ENCODE measurements around the gene TMEM121. TPM values are rescaled to one million over a fixed set of nuclear protein-coding genes. Genes with fewer than 3 reads are reported as not detected.
A peak's percentile ranks its signal among the peaks of the same experiment; 100 is the strongest.

The TMEM121 gene
- total and polyA plus RNA-seq, 5 experiments from 2014 or later, result 1.6 to 6.6 (median 4.4) TPM

- POLR2A ChIA-PET, result interaction anchor here (2.7 to 5.1 kb wide), 2 partner anchors 36 to 46 kb away, joined by 13 to 31 read pairs; partner anchors contain the start of gene TEDC1
- Mint-ChIP-seq H3K4me1 (peaks cover 5 to 29% (median 25%) of the 10 kb centered on the region in 4 donors), H3K9me3 (peaks cover 0 to 8% (median 3%) of the 10 kb centered on the region in 9 donors), H3K27ac (peak overlapping the region in 5 of 10 donors; percentile 8 to 79 (median 59)), H3K36me3 (no peaks in the 10 kb centered on the region), H3K4me3 (peak overlapping the region; percentile 61 to 88 (median 79)), H3K27me3 (peaks cover 0 to 11% (median 7%) of the 10 kb centered on the region in 5 donors)
- DNase-seq (no peak), ATAC-seq (no peak)
Measured at GRCh38 chr14:105527381-105527825, 1.0 kb downstream of the TMEM121 start.

GRCh38 chr14:105527826-105528585 is 1.6 kb downstream of the TMEM121 start:
- ATAC-seq (peak; percentile 70 to 76), DNase-seq (peak; percentile 61 to 85 (median 80))
- Mint-ChIP-seq H3K4me3 (peak overlapping the region; percentile 59 to 88 (median 76)), H3K36me3 (no peaks in the 10 kb centered on the region), H3K9me3 (peaks cover 0 to 8% (median 3%) of the 10 kb centered on the region in 9 donors), H3K4me1 (peaks cover 5 to 35% (median 28%) of the 10 kb centered on the region in 4 donors), H3K27me3 (peaks cover 0 to 11% (median 7%) of the 10 kb centered on the region in 5 donors), H3K27ac (peak overlapping the region in 4 of 10 donors; percentile 8 to 59 (median 35))
- POLR2A ChIA-PET, result interaction anchor here (0.8 to 5.1 kb wide), 4 partner anchors 9 to 130 kb away, joined by 3 to 31 read pairs (median 8); partner anchors contain the start of gene TEDC1

- H3K4me1 Mint-ChIP-seq, result peaks cover 5 to 37% (median 28%) of the 10 kb centered on the region in 4 donors
- peak overlapping the region; percentile 72 to 89 (median 84) for H3K4me3 Mint-ChIP-seq
- peaks cover 0 to 8% (median 3%) of the 10 kb centered on the region in 9 donors for H3K9me3 Mint-ChIP-seq
- POLR2A ChIA-PET, result interaction anchor here (0.8 to 5.1 kb wide), 4 partner anchors 9 to 131 kb away, joined by 3 to 31 read pairs (median 8); partner anchors contain the start of gene TEDC1
- H3K27ac Mint-ChIP-seq, result peak overlapping the region in 6 of 10 donors; percentile 19 to 88 (median 60)
- no peaks in the 10 kb centered on the region for H3K36me3 Mint-ChIP-seq
- peak; percentile 32 to 35 for ATAC-seq
- peak in 6 of 10 donors; percentile 10 to 69 (median 40) for DNase-seq
- peaks cover 0 to 11% (median 5%) of the 10 kb centered on the region in 5 donors for H3K27me3 Mint-ChIP-seq
Measured at GRCh38 chr14:105528586-105529318, 2.4 kb downstream of the TMEM121 start.

- Mint-ChIP-seq H3K4me1 (peaks cover 5 to 39% (median 28%) of the 10 kb centered on the region in 4 donors), H3K27me3 (peaks cover 0 to 11% (median 5%) of the 10 kb centered on the region in 5 donors), H3K9me3 (peaks cover 0 to 5% (median 2%) of the 10 kb centered on the region in 9 donors), H3K36me3 (no peaks in the 10 kb centered on the region), H3K4me3 (peak overlapping the region; percentile 72 to 89 (median 84)), H3K27ac (peak overlapping the region in 5 of 10 donors; percentile 19 to 88 (median 44))
- DNase-seq, result peak in 2 of 10 donors; percentile 23 to 43
- ATAC-seq, result peak in 1 of 2 donors; percentile 33
- POLR2A ChIA-PET, result interaction anchor here (2.7 to 5.1 kb wide), 2 partner anchors 38 to 48 kb away, joined by 13 to 31 read pairs; partner anchors contain the start of gene TEDC1
Measured at GRCh38 chr14:105529319-105529568, 2.9 kb downstream of the TMEM121 start.

- peaks cover 5 to 39% (median 28%) of the 10 kb centered on the region in 4 donors for H3K4me1 Mint-ChIP-seq
- peak overlapping the region in 5 of 10 donors; percentile 3 to 88 (median 79) for H3K27ac Mint-ChIP-seq
- peaks cover 0 to under 1% (median 0%) of the 10 kb centered on the region in 9 donors for H3K9me3 Mint-ChIP-seq
- peak in 2 of 10 donors; percentile 21 to 29 for DNase-seq
- peak; percentile 9 to 13 for ATAC-seq
- POLR2A ChIA-PET, result interaction anchor here (1.3 to 5.1 kb wide), 3 partner anchors 38 to 49 kb away, joined by 3 to 31 read pairs (median 13); partner anchors contain the start of gene TEDC1
- H3K27me3 Mint-ChIP-seq, result peaks cover 0 to 11% (median 4%) of the 10 kb centered on the region in 5 donors
- H3K4me3 Mint-ChIP-seq, result peak overlapping the region; percentile 72 to 89 (median 84)
- no peaks in the 10 kb centered on the region for H3K36me3 Mint-ChIP-seq
Measured at GRCh38 chr14:105529569-105530284, 3.3 kb downstream of the TMEM121 start.

- DNase-seq (no peak), ATAC-seq (peak in 1 of 2 donors; percentile 3)
- POLR2A ChIA-PET, result interaction anchor here (1.3 to 5.1 kb wide), 2 partner anchors 39 to 50 kb away, joined by 3 to 31 read pairs; partner anchors contain the start of gene TEDC1
Measured at GRCh38 chr14:105530285-105531087, 4.1 kb downstream of the TMEM121 start.

GRCh38 chr14:105531088-105531893 is 4.9 kb downstream of the TMEM121 start:
- POLR2A ChIA-PET, result interaction anchor here (1.3 to 5.1 kb wide), 2 partner anchors 40 to 50 kb away, joined by 3 to 31 read pairs; partner anchors contain the start of gene TEDC1
- H3K4me1 Mint-ChIP-seq, result peaks cover 5 to 35% (median 28%) of the 10 kb centered on the region in 4 donors
- peak overlapping the region in 1 of 10 donors; percentile 82 for H3K27ac Mint-ChIP-seq
- H3K27me3 Mint-ChIP-seq, result peaks cover 0 to 8% (median 4%) of the 10 kb centered on the region in 5 donors
- no peaks in the 10 kb centered on the region for H3K36me3 Mint-ChIP-seq
- DNase-seq (no peak), ATAC-seq (no peak)
- H3K4me3 Mint-ChIP-seq, result peak overlapping the region in 7 of 10 donors; percentile 26 to 85 (median 63)
- no peaks in the 10 kb centered on the region for H3K9me3 Mint-ChIP-seq

More at GRCh38 chr14:105530285-105531087, 4.1 kb downstream of the TMEM121 start:
- Mint-ChIP-seq H3K36me3 (no peaks in the 10 kb centered on the region), H3K9me3 (no peaks in the 10 kb centered on the region), H3K4me3 (peak overlapping the region; percentile 26 to 85 (median 63)), H3K4me1 (peaks cover 5 to 39% (median 28%) of the 10 kb centered on the region in 4 donors), H3K27me3 (peaks cover 0 to 11% (median 4%) of the 10 kb centered on the region in 5 donors), H3K27ac (peak overlapping the region in 4 of 10 donors; percentile 15 to 82 (median 79))

GRCh38 chr14:105531894-105532623 is 5.7 kb downstream of the TMEM121 start:
- Mint-ChIP-seq H3K27ac (peak overlapping the region in 3 of 10 donors; percentile 9 to 43 (median 25)), H3K36me3 (no peaks in the 10 kb centered on the region), H3K9me3 (no peaks in the 10 kb centered on the region), H3K4me1 (peaks cover 4 to 34% (median 27%) of the 10 kb centered on the region in 4 donors), H3K27me3 (peaks cover 0 to 10% (median 3%) of the 10 kb centered on the region in 5 donors), H3K4me3 (peak overlapping the region in 4 of 10 donors; percentile 34 to 50 (median 40))
- POLR2A ChIA-PET, result no interaction called here
- DNase-seq (no peak), ATAC-seq (no peak)

GRCh38 chr14:105532735-105533141 is 6.4 kb downstream of the TMEM121 start:
- Mint-ChIP-seq H3K27me3 (peaks cover 0 to 10% (median 0%) of the 10 kb centered on the region in 5 donors), H3K4me1 (peaks cover 1 to 29% (median 20%) of the 10 kb centered on the region in 4 donors), H3K36me3 (no peaks in the 10 kb centered on the region), H3K4me3 (peak overlapping the region in 2 of 10 donors; percentile 41 to 68), H3K9me3 (no peaks in the 10 kb centered on the region), H3K27ac (peak overlapping the region in 4 of 10 donors; percentile 20 to 75 (median 64))
- DNase-seq (no peak), ATAC-seq (no peak)
- POLR2A ChIA-PET, result interaction anchor here (1.2 kb wide), 1 partner anchor 167 kb away, joined by 3 read pairs; no protein-coding TSS in a partner anchor
